HG02763 (cell line): ENCODE results near the gene KRT77.

Experiments
- ATAC-seq: cut with Tn5 transposase; IDR thresholded peaks from one replicate; pipeline ENCODE4 v1.9.1; 2021; ENCODE audit warnings: mild to moderate bottlenecking, moderate library complexity; ENCODE audit not compliant: unreplicated experiment

Gene KRT77

DNA sequence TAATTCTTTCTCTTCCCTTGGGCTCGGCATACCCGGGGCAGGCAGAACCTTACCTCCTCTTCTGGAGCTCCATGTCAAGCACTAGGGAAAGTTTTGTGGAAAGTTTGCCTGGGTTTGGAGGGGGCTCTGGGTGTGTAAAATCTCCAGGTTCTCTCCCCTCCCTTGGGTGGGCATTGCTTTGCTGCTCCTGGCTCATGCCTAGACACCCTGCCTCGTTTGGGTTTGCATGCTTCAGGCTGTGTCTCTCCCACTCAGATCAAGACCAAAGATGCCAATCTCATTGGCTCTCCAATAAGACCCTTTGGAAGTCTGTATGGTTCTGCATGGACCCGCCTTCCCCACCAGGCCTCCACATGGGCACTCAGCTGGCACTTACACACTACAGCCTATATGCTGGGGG lies 45.1 kb downstream of the KRT77 start:
- no peak for ATAC-seq

DNA sequence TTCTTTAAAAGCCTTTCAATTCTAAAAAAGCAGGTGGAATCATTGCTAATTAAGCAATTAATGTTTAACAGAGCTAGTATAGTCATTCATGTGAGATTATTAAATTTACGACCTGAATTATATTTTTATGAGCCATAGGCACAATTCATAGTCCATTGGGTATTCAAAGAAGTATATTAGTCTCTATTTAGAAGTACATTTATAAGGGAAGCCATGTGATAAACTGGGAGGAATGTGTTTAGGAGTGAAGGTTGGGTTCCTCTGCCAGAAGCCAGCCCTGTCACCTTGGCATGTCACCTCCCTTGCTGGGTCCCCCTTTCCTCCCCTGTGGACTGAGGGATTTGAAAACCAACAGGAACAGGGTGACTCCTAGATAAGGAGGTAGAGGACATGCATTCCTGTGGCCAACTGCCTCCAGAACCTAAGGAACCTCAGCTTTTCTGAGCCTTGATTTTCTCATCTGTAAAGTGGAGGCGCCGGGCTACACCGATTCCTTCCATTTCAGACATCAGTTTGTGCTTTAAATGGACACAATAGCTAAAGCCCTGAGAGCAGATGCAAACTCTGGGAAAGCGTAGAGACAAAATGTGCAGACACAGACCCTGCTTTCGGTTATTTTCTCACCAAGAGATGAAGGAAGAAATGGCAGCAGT lies 45.9 kb downstream of the KRT77 start:
- no peak for ATAC-seq

DNA sequence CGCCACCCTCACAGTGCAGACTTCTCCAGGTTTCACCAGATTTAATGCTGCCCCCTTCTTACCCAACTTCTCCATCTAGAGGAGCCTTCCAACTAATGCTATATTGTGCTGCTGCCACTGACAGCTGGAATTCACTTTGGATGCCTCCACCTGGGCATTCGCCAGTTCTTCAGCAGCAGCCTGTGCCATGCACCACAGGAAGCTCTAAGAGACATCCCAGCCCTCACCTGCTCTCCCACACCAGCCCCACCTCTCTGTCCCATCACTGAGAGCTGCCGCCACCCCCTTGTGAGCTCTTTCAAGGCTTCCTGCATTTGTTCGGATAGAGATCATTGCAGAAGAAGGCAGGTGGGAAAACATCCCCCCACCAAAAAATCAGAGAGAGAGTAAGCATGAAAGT lies 46.7 kb downstream of the KRT77 start:
- no peak for ATAC-seq

DNA sequence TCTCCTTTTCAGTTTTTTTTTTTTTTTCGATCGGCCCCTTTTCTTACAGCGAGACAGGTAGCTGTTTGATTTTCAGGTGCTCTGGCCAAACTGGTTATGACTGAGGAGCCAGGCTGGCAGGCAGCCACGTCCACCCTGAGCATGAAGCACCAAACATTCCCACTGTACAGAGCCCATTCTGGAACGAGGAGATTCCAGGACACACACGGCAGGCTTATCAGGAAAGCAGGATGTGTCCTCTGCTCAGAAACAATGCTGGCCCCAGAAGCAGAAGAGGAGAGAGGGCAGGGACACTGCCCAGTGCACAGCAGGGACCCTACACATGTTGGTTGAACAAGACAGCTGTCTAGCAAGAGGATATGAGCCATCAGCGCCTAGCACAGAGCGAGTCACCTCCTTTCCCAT lies 47.6 kb downstream of the KRT77 start:
- no peak for ATAC-seq

DNA sequence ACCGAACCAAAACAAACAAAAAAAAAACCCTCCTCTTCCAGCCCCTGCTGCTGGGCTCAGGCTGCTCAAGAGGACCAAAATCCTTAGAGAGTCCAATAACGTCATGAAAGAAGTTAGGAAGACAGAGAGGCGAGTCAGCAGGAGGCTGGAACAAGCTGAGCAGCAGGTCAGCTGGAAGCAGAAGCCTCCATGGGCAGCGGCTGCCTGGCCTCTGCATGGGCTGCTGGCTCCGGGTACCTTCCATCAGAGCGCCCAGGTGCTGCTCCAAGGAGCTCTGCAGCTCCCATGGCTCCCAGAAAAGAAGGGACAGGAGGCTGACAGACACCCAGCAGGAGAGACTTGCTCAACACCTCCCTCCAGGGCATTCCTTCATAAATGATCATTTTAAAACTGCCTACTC lies 48.1 kb downstream of the KRT77 start:
- ATAC-seq: no peak

DNA sequence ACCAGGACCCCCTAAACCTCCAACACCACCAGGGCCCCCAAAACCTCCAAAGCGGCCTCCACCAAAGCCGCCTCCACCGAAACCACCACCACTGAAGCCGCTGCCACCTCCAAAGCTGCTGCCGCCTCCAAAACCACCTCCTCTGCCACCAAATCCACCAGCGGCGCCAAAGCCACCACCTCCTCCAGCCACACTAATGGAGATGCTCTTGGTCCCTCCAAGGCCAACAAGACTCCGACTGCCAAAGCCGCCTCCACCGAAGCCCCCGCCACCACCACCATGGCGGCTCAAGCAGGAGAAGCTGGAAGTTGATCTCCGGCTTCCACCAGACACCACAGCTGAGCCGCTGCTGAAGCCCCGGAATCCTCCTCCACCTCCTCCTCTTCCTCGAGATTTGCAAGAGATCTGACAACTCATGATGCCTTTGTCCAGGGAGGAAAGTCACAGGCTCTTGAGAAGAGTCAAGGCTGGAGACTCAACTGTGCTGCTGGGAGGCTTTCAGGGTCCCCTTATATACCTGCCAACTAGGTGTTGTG lies 51.5 kb downstream of the KRT77 start, which contains the start of gene KRT2:
TSS of gene KRT2 (minus strand) at position 486 of the 536 bp plus-strand sequence. CDS start at position 417, 69 bp downstream.
- no peak for ATAC-seq

DNA sequence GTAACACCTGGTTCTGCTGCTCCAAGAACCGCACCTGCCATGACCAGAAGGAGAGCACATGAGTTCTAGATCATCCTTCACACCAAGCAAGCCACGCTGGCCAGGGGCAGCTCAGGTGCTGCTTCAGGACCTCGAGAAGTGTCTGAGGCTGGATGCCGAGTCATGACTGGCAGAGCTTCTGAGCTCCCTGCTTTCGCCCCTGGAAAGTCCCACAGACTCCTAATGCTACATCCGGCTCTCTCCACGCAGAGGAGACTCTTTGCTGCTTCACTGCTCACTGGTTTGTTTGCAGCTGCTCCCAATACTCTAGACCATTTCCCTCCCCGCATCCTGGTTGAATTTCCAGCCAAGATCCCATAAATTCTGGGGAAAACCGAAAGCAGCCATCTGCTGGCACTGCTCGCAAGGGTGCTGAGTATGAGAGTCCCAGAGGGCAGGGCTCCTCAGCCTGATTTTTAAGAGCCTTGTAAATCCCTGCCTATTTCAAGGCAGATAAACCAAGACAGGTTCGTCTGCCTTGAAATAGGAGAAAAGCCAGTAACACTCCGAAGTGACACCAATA lies 52.7 kb downstream of the KRT77 start:
- ATAC-seq: no peak

DNA sequence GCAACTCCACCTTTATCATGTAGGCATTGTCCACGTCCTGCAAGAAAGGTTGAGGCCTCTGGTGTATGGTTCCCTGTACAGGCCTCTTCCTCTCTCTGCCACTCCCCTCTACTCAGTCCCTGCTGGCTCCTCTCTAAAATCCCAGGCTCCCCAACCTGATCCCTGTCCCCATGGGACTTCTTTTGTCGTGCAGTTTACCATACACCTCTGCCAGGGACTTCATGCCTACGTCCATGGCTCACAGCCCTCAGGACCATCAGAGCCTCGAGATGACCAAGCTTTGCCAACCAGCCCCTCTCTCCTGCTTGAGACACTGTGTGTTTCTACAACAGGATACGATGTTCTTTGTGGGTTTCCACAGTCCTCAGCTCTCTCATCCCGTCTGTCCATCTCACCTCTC lies 54.3 kb downstream of the KRT77 start:
- no peak for ATAC-seq

DNA sequence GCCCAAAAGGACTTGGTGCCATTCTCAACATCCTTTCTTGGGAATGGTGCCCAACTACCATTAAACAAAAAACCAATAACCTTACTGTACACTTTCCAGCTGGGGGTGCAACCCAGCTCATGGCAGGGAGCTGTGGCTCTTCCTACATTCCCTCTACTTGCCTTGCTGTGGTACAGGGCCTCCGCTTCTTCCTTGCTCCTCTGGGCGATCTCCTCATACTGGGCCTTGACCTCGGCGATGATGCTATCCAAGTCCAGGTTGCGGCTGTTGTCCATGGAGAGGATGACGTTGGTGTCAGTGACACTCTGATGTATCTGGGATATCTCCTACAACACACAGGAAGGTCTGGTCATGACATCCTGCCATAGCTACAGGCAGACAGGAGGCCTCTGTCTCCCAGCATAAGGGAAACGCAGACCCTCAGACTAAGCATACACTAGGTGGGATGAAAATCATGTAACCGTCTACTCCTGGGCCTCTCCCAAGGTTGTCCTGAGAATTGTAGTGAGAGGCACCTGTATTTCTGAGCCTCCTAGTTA lies 55.2 kb downstream of the KRT77 start:
- ATAC-seq: no peak

DNA sequence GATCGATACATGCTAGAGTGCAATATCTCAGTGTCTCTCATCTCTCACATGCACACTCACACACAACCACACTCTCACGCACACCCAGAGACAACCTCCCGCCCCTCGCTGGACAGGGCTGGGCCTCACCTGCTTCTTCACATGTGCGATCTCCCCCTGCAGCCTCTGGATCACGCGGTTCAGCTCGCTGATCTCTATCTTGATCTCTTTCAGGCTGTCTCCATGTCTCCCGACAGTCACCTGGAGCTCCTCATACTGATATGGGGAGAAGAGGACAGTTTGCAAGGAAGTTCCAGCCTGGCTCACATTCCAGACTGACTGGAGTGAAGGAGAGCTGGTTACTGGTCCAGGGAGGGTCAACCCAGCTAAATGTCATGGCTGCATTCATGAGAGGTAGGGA lies 55.7 kb downstream of the KRT77 start:
- ATAC-seq: no peak

DNA sequence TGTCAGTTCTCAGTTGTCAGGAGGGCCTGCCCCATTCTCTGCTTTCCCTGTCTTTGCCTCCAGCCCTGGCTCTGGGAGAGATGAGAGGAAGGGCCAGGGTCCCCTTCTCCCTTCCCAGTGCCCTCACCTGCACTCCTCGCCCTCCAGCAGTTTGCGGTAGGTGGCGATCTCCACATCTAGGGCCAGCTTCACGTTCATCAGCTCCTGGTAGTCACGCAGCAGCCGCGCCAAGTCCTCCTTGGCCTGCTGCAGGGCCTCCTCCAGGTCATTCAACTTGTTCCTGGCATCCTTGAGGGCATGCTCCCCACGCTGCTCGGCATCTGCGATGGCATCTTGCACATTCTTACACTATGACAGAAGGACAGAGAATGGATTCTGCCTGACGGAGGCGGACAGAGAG lies 56.7 kb downstream of the KRT77 start:
- no peak for ATAC-seq

DNA sequence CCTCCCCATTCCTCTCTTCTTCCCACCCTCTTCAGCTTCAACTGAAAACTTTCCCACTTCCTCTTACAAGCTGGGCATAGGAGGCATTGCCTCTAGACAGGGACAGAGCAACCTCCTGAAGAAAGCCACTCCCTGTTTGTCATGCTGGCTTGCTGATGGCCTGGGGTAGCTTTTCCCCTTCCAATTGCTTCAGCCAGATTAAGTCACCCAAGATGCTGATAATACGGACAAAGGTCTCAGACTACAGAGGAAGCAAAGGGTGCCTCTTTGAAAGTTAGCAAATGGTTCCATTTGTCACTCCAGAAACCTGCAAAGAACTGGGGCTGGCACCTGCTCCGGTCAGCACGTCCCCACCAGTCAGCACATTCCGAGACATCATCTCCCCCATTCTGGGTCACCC lies 57.3 kb downstream of the KRT77 start:
- no peak for ATAC-seq

DNA sequence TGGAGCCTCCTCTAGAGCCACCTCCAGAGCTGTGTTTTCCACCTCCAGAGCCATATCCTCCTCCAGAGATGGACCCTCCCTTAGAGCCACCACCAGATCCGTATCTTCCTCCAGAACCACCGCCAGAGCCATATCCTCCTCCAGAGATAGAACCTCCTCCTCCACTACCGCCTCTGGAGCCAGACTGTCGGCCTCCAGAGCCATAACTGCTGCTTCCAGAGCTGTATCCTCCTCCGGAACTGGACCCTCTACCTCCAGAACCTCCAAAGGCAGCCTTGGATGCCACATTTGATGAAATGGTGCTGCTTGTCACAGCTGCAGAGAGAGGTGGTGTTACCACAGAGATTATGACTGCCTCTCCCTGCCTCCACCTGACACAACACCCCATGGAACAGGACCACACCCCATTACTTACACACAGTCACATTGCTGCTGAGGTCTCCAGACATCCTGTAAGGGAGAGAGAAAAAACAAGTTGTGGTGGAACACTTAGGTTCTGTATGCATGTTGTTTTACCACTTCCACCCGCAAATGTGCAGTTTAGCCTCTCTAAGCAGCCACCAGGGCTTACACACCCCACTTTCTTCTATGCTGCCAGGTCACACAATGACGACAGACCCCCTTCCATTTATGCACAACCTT lies 58.1 kb downstream of the KRT77 start:
- ATAC-seq: no peak

DNA sequence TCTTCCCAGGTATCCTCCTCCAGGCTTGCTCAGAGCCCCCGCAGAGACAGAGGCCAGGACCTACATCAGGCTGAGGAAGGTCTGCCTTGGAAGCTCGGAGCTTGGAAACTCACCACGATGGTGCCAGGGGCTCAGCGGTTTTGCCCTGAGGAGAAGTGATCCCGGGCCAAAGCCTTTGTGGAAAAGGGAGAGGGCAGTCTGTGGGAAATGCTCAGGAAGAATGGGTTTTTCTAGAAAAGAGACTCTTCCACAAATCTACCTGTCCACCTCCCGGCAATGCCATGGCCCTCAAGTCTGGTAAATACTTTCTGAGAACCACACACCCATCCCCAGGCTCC lies 59.3 kb downstream of the KRT77 start:
- ATAC-seq: no peak

DNA sequence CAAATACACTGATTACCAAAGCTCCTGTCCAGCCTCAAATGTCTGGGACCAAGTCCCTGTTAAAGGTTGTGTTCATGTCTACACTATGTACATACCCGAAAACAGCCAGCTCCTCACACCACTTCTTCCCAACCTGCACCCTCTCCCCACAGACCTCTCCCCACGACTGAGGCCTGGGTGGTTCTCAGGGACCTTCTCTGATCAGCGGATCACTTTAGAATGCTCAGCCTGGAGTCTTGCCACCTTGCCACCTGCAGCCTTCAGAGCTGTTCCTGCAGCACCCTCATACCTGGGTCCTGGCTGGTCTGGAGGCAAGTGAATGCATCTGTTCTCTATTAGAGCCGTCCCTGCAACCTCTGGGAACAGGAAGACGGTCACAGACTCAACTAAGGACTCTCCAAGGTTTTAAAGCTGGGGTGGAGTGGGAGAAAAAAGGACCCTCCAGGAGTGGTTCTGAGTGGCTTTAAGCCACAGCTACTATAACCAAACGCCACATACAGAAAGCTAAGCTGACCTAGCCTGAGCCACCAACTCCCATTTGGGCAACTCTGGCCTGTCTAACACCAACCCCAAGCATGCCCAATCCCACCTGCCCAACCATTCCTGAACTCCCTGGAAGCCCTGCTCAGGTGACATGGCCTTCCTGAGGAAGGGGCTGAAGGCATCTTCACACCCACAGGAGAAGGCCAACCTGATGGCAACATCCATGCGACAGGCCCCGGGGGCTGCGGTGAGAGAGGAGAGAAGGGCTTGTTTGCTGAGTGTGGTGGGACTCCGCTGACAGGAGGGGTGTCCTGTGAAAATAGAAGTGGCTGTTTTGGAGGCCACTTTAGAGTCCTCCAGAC lies 59.9 kb downstream of the KRT77 start:
- no peak for ATAC-seq

DNA sequence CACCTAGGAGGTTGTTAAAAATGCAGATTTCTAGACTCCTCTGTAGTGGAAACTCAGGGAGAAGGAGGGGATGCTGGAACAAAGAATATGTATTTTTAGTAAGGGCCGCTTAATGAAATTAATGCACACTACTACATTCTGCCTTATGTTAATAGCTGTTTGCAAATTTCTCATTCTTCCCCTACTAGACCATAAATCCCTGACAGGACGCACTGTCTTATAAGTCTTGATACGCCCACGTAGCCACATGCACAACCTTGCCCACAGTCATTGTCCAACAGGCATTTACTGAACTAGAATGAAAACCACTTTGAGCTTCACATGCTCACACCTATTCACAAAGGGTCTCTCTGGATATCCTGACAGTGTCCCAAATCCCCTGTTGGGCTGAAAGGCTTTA lies 61.9 kb downstream of the KRT77 start:
- no peak for ATAC-seq
